RWPE1 (cell line): Measurements from ENCODE around the gene FBXO36.

ENCODE experiments used
- CTCF ChIA-PET: fragments of 350-600 bp; sonication (Branson Sonifier 250); formaldehyde crosslinking; extraction: SDS; loops from one replicate; lab custom pipeline; 2021; lab: Yijun Ruan, JAX
- POLR2A ChIA-PET: fragments of 400-600 bp; formaldehyde crosslinking; extraction: SDS; loops from one replicate; lab custom pipeline; 2020; ENCODE audit warnings: antibody characterized with exemption; ENCODE audit not compliant: low non-redundant PET; lab: Yijun Ruan, JAX
- DNase-seq: peaks from one replicate; pipeline ENCODE4 v3.0.0; 2012; ENCODE audit warnings: low spot score
- H3K27ac ChIP-seq: fragments of 450-650 bp; 2 replicates; pipeline ENCODE4 v1.5.1; 2017
- CTCF ChIP-seq: fragments of 450-650 bp; conservative IDR thresholded peaks from 2 replicates; pipeline ENCODE4 v1.5.1; 2017; ENCODE audit warnings: low read depth, mild to moderate bottlenecking

FBXO36 gene

GRCh38 chr2:229942671-229943070, 20.4 kb downstream of the FBXO36 start:
- TF ChIP-seq CTCF = no peak
- ChIA-PET CTCF (no interaction called here), POLR2A (no interaction called here)
- H3K27ac ChIP-seq = no peak overlapping the region
- DNase-seq = no peak

GRCh38 chr2:229943171-229943570, 20.9 kb downstream of the FBXO36 start:
- TF ChIP-seq CTCF = no peak
- DNase-seq = no peak
- POLR2A ChIA-PET = no interaction called here
- H3K27ac ChIP-seq = no peak overlapping the region
- CTCF ChIA-PET = interaction anchor here (0.6 kb wide), 2 partner anchors 11 to 436 kb away, joined by 3 read pairs; no protein-coding TSS in a partner anchor

DNA sequence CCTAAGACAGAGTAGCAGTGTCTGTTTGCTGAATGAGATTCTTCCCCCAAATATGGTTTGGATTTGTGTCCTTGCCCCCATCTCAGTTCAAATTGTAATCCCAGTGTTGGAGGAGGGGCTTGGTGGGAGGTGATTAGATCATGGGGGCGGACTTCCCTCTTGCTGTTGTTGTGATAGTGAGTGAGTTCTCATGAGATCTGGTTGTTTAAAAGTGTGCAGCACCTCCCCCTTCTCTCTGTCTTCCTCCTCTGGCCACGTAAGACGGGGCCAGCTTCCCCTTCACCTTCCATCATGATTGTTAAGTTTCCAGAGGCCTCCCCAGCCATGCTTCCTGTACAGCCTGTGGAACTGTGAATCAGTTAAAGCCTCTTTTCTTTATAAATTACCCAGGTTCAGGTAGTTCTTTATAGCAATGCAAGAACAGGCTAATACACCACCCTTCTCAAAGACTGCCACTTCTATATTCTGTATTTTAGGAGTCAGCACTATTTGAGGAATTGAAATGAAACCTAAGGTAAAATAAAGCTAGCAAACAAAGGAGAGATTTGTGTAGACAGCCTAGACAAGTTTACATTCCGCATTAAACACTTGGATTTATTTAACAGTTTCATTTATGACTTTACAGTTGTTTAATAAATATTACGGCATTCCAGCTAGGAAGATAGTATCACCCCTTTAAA, 21.6 kb downstream of the FBXO36 start:
- CTCF ChIA-PET = interaction anchor here (0.6 kb wide), 3 partner anchors 12 to 435 kb away, joined by 3 read pairs; no protein-coding TSS in a partner anchor

DNA sequence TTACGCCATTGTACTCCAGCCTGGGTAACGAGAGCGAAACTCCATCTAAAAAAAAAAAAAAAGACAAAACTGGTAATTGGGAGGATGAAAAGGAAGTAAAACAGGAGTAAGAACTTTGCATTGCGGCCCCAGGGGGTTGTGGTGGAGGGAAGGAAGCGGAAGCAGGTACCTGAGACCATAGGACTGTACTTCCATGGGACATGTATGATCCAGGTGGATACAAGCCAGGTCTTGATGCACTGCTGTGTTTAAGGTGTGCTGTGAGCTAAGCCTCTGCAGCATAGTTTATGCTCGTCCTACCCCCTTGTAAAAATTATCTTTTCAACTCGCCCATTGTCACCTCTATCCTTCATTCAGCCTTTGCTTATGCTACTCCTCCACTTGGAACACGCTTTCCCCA, 23.7 kb downstream of the FBXO36 start:
- no peak for DNase-seq
- TF ChIP-seq CTCF = no peak
- POLR2A ChIA-PET = no interaction called here
- CTCF ChIA-PET = no interaction called here
- no peak overlapping the region for H3K27ac ChIP-seq

More for the DNA sequence above, 21.6 kb downstream of the FBXO36 start:
- no peak for TF ChIP-seq CTCF
- DNase-seq = no peak
- H3K27ac ChIP-seq = no peak overlapping the region
- POLR2A ChIA-PET = no interaction called here

GRCh38 chr2:229947544-229947943, 25.2 kb downstream of the FBXO36 start:
- no peak overlapping the region for H3K27ac ChIP-seq
- CTCF ChIA-PET = no interaction called here

DNA sequence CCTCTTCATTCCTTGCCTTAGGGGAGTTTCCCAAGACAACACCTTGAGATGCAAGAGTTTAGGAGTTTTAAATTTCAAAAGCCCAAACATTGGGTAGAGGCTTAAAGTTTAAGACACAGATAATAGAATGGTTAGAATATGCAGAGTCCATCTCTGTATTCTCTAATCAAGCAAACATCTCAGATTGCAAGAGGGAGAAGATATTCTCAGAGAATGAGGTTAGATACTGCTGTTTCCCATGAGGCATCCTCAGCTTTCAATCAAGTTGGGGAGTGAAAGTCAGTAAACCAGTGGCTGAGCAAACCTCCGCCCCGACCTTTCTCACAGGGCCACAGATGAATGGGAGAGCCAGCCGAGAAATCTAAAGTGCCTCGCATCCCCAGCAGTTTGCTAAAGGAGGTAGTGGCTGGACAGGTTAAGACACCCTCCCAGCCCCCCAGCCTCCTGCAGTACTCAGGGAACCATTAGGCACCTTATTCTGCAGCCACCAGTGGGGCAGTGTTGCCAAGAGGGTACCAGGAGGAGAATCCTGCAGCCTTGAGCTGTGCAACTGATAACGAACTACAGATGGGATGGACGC, 30.0 kb downstream of the FBXO36 start:
- ChIA-PET CTCF (no interaction called here), POLR2A (no interaction called here)
- no peak overlapping the region for H3K27ac ChIP-seq
- no peak for TF ChIP-seq CTCF
- no peak for DNase-seq

More at GRCh38 chr2:229947544-229947943, 25.2 kb downstream of the FBXO36 start:
- TF ChIP-seq CTCF = no peak
- DNase-seq = no peak
- POLR2A ChIA-PET = no interaction called here
